NCI-H226 (cell line): ENCODE results near the gene TMEM212.
A peak's percentile ranks its signal among the peaks of the same experiment; 100 is the strongest.
"Not testable (repeated sequence)": the region's sequence is repeated elsewhere in the genome, so short reads cannot be mapped to it uniquely, and the experiment has no call there.

Source experiments
- DNase-seq: peaks from one replicate; pipeline ENCODE4 v3.0.0-alpha.2; 2015

The TMEM212 gene

GRCh38 chr3:171813278-171813896 is 29.8 kb upstream of the TMEM212 start:
- DNase-seq, result no peak

GRCh38 chr3:171813897-171814460 is 29.2 kb upstream of the TMEM212 start:
- no peak for DNase-seq

GRCh38 chr3:171814662-171815061 is 28.5 kb upstream of the TMEM212 start:
- not testable (repeated sequence) for DNase-seq

- peak; percentile 79 for DNase-seq
These were observed 27.1 kb upstream of the TMEM212 start for GRCh38 chr3:171815973-171816595.

- DNase-seq, result no peak
These were observed 25.9 kb upstream of the TMEM212 start for GRCh38 chr3:171817074-171817800.

GRCh38 chr3:171821044-171821443 is 22.1 kb upstream of the TMEM212 start:
- DNase-seq, result peak; percentile 48

- DNase-seq, result no peak
These were observed 21.3 kb upstream of the TMEM212 start for GRCh38 chr3:171821778-171822358.

GRCh38 chr3:171822431-171823106 is 20.6 kb upstream of the TMEM212 start:
- DNase-seq, result no peak

- DNase-seq, result no peak
These were observed 19.0 kb upstream of the TMEM212 start for GRCh38 chr3:171824116-171824515.

- peak; percentile 33 for DNase-seq
These were observed 18.3 kb upstream of the TMEM212 start for GRCh38 chr3:171824824-171825221.

GRCh38 chr3:171825222-171825828 is 17.8 kb upstream of the TMEM212 start:
- peak; percentile 82 for DNase-seq

GRCh38 chr3:171827385-171827784 is 15.8 kb upstream of the TMEM212 start:
- DNase-seq, result no peak

GRCh38 chr3:171827836-171828458 is 15.2 kb upstream of the TMEM212 start:
- no peak for DNase-seq

- no peak for DNase-seq
These were observed 14.0 kb upstream of the TMEM212 start for GRCh38 chr3:171828902-171829770.

- DNase-seq, result peak; percentile 55
These were observed 13.2 kb upstream of the TMEM212 start for GRCh38 chr3:171829841-171830517.

- DNase-seq, result no peak
These were observed 12.7 kb upstream of the TMEM212 start for GRCh38 chr3:171830518-171830875.

GRCh38 chr3:171831936-171832335 is 11.2 kb upstream of the TMEM212 start:
- no peak for DNase-seq

GRCh38 chr3:171832989-171833388 is 10.2 kb upstream of the TMEM212 start:
- no peak for DNase-seq

- no peak for DNase-seq
These were observed 9.2 kb upstream of the TMEM212 start for GRCh38 chr3:171833789-171834460.

GRCh38 chr3:171834461-171834801 is 8.7 kb upstream of the TMEM212 start:
- DNase-seq, result no peak
